ENCODE data around the gene CCDC175.

DNA sequence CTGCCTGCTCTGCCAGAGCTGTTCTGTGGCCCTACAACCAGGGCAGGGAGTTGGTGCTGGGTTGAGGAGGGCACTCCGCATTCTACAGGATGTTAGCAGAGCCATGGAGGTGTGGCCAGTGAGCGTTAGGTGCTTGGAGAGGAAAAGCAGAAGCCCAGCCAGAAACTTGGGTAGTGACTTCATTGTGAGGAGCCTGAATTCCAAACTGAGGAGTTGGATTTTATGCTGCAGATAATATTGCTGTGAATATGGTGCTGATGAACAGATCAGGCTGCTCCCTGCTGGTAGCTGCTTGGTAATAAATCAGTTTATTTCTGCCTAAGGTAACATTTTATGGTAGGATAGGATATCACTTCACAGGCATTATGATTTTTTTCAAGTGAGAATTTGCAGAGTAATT lies 7.1 kb upstream of the CCDC175 start:
- TF ChIP-seq CTCF (IDR thresholded peaks at IDR 0.05; ENCODE audit: poor library complexity) (no peak), EZH2 (IDR thresholded peaks at IDR 0.05; ENCODE audit: borderline replicate concordance) (no peak), EZH2phosphoT487 (IDR thresholded peaks at IDR 0.05; ENCODE audit: low read depth, severe bottlenecking, unreplicated experiment) (no peak)

Measured in hepatocyte (in vitro differentiated cells).